HEK293 (cell line): ENCODE measurements around the gene ANOS1.

ENCODE experiments used
- CTCF ChIA-PET: fragments of 350-600 bp; formaldehyde crosslinking; extraction: SDS; loops from one replicate; lab custom pipeline; 2021; ENCODE audit warnings: antibody characterized with exemption; lab: Yijun Ruan, JAX
- POLR2A ChIA-PET: fragments of 300-600 bp; formaldehyde crosslinking; extraction: SDS; loops from one replicate; lab custom pipeline; 2020; ENCODE audit warnings: antibody characterized with exemption, inconsistent platforms; lab: Yijun Ruan, JAX
- H3K27ac ChIP-seq: fragments of 200-500 bp; sonication (Bioruptor generic); 2 replicates; pipeline ENCODE4 v1.5.1; 2014; ENCODE audit warnings: low read depth, low read length, control low read depth, inconsistent platforms; ENCODE audit errors: extremely low read depth
- H3K36me3 ChIP-seq, 2 experiments: fragments of 200-500 bp in 1 of 2; sonication (Bioruptor generic) in 1 of 2; 1 replicate in 1 of 2; 2 replicates in 1 of 2; pipeline ENCODE4 v1.5.1; 2014 to 2017; ENCODE audit warnings: inconsistent platforms in 2 of 2, low read length in 2 of 2; ENCODE audit not compliant: control insufficient read depth in 2 of 2, insufficient read depth in 1 of 2
- H3K4me1 ChIP-seq: fragments of 200-500 bp; sonication (Bioruptor generic); 2 replicates; pipeline ENCODE4 v1.5.1; 2014; ENCODE audit warnings: mild to moderate bottlenecking, low read length, inconsistent platforms; ENCODE audit not compliant: control insufficient read depth, insufficient read depth
- H3K4me3 ChIP-seq: 2 replicates; pipeline ENCODE4 v1.5.1; 2011; ENCODE audit warnings: low read depth, mild to moderate bottlenecking, control low read depth, low read length, moderate library complexity
- H3K9me3 ChIP-seq: fragments of 200-500 bp; sonication (Bioruptor generic); 2 replicates; pipeline ENCODE4 v1.5.1; 2014; ENCODE audit warnings: low read depth, low read length, inconsistent platforms; ENCODE audit not compliant: control insufficient read depth, insufficient read depth
- EGR2 ChIP-seq: fragments of 450-650 bp; formaldehyde crosslinking; IDR thresholded peaks from 2 replicates; pipeline ENCODE4 v1.5.1; 2016; ENCODE audit warnings: low read depth, missing biosample characterization, missing genetic modification characterization
- MZF1 ChIP-seq: fragments of 450-650 bp; formaldehyde crosslinking; IDR thresholded peaks from 2 replicates; pipeline ENCODE4 v1.5.1; 2017; ENCODE audit warnings: missing biosample characterization, missing genetic modification characterization, borderline replicate concordance
- REPIN1 ChIP-seq: fragments of 450-650 bp; formaldehyde crosslinking; IDR thresholded peaks from 2 replicates; pipeline ENCODE4 v1.5.1; 2017; ENCODE audit warnings: missing biosample characterization, missing genetic modification characterization, low read depth
- ZBTB17 ChIP-seq: fragments of 450-650 bp; formaldehyde crosslinking; IDR thresholded peaks from 2 replicates; pipeline ENCODE4 v1.5.1; 2016; ENCODE audit warnings: missing biosample characterization, missing genetic modification characterization
- ZBTB48 ChIP-seq: fragments of 450-650 bp; formaldehyde crosslinking; IDR thresholded peaks from 2 replicates; pipeline ENCODE4 v1.5.1; 2016; ENCODE audit warnings: missing biosample characterization, missing genetic modification characterization
- ZFHX2 ChIP-seq: fragments of 450-650 bp; formaldehyde crosslinking; conservative IDR thresholded peaks from 2 replicates; pipeline ENCODE4 v1.5.1; 2016; ENCODE audit warnings: missing biosample characterization, missing genetic modification characterization
- ZNF2 ChIP-seq: fragments of 450-650 bp; formaldehyde crosslinking; IDR thresholded peaks from 2 replicates; pipeline ENCODE4 v1.5.1; 2016; ENCODE audit warnings: missing biosample characterization, missing genetic modification characterization
- ZNF302 ChIP-seq: fragments of 450-650 bp; formaldehyde crosslinking; IDR thresholded peaks from 2 replicates; pipeline ENCODE4 v1.5.1; 2016; ENCODE audit warnings: missing biosample characterization, missing genetic modification characterization, low read depth
- ZNF514 ChIP-seq: fragments of 450-650 bp; formaldehyde crosslinking; IDR thresholded peaks from 2 replicates; pipeline ENCODE4 v1.5.1; 2016; ENCODE audit warnings: missing biosample characterization, missing genetic modification characterization
- ZNF654 ChIP-seq: fragments of 450-650 bp; formaldehyde crosslinking; IDR thresholded peaks from 2 replicates; pipeline ENCODE4 v1.5.1; 2016; ENCODE audit warnings: low read depth, missing biosample characterization, missing genetic modification characterization
- ZNF660 ChIP-seq: fragments of 450-650 bp; IDR thresholded peaks from 2 replicates; pipeline ENCODE4 v1.5.1; 2018; ENCODE audit warnings: missing biosample characterization, mild to moderate bottlenecking, missing genetic modification characterization
- ZNF776 ChIP-seq: fragments of 450-650 bp; formaldehyde crosslinking; IDR thresholded peaks from 2 replicates; pipeline ENCODE4 v1.5.0; 2017; ENCODE audit warnings: missing biosample characterization, missing genetic modification characterization, borderline replicate concordance
- TF ChIP-seq, protein P1 (sequence below): fragments of 450-650 bp; formaldehyde crosslinking; IDR thresholded peaks from 2 replicates; pipeline ENCODE4 v1.5.1; 2016; ENCODE audit warnings: missing biosample characterization, missing genetic modification characterization
- TF ChIP-seq, protein P2 (sequence below): fragments of 450-650 bp; formaldehyde crosslinking; IDR thresholded peaks from 2 replicates; pipeline ENCODE4 v1.5.1; 2016; ENCODE audit warnings: missing biosample characterization, missing genetic modification characterization
- TF ChIP-seq, protein P3 (sequence below): fragments of 450-650 bp; formaldehyde crosslinking; conservative IDR thresholded peaks from 2 replicates; pipeline ENCODE4 v1.5.1; 2016; ENCODE audit warnings: low read depth, missing biosample characterization, missing genetic modification characterization
- TF ChIP-seq, protein P4 (sequence below): fragments of 450-650 bp; formaldehyde crosslinking; IDR thresholded peaks from 2 replicates; pipeline ENCODE4 v1.5.1; 2016; ENCODE audit warnings: missing biosample characterization, missing genetic modification characterization

Gene ANOS1

DNA sequence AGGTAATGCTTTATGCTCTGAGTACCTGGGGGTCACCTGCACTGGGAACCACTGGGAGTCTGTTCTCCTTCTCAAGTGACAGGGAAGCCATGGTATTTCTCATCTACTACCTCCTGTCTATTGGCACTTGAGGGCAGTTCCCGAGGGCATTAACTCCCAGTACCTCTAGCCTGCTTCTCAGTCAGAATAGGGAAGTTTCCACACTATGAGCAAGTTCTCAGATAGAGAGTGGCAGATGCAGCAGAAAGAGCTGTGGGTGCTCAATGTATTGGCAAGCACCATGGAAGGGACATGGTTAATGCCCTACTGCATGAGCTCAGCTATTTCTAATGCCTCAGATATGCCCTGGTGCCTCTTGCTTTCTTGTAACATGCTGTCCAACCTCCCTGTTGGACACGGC, 74.1 kb downstream of the ANOS1 start:
- Histone ChIP-seq H3K27ac (no peak overlapping the region), H3K4me3 (no peak overlapping the region), H3K4me1 (no peaks in the 10 kb centered on the region), H3K9me3 (no peaks in the 10 kb centered on the region)
- CTCF ChIA-PET = no interaction called here
- POLR2A ChIA-PET = no interaction called here
- TF ChIP-seq, protein P1, sequence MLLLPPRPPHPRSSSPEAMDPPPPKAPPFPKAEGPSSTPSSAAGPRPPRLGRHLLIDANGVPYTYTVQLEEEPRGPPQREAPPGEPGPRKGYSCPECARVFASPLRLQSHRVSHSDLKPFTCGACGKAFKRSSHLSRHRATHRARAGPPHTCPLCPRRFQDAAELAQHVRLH = no peak
- TF ChIP-seq REPIN1 (no peak), ZNF302 (tag by site-specific recombination) (no peak), ZNF2 (tag by site-specific recombination) (no peak), EGR2 (no peak), MZF1 (no peak), ZFHX2 (tag by site-specific recombination) (no peak)
- TF ChIP-seq, protein P2, sequence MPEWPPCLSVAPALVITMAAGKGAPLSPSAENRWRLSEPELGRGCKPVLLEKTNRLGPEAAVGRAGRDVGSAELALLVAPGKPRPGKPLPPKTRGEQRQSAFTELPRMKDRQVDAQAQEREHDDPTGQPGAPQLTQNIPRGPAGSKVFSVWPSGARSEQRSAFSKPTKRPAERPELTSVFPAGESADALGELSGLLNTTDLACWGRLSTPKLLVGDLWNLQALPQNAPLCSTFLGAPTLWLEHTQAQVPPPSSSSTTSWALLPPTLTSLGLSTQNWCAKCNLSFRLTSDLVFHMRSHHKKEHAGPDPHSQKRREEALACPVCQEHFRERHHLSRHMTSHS (tag by site-specific recombination) = no peak
- TF ChIP-seq, all 188 proteins: peak for 0
- no peaks in the 10 kb centered on the region for H3K36me3 ChIP-seq

DNA sequence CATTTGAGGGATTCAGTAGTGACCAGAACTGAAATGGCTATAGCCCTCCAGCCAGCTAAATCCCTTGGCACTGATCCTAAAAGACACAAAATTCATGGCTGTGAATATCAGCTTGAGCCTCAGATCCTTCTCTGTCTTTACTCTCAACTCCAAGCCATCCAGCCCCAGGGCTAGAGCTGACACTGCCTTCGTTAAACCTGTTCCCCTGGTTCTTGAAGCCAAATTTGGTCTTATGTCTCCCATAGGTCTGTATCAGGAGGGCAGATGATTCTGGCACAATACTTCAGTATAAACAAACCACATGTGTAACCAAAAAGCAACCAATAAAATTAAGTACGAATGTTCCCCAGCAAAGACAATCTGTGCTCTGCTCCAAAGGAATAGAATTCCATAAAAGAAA, 78.0 kb downstream of the ANOS1 start:
- Histone ChIP-seq H3K27ac (no peak overlapping the region), H3K36me3 (no peaks in the 10 kb centered on the region), H3K4me3 (no peak overlapping the region), H3K9me3 (no peaks in the 10 kb centered on the region), H3K4me1 (no peaks in the 10 kb centered on the region)
- POLR2A ChIA-PET = no interaction called here
- CTCF ChIA-PET = interaction anchor here (0.7 kb wide), 1 partner anchor 18 kb away, joined by 3 read pairs; no protein-coding TSS in a partner anchor
- TF ChIP-seq ZBTB48 (tag by site-specific recombination) (no peak), ZNF776 (no peak), ZBTB17 (tag by site-specific recombination) (no peak)
- TF ChIP-seq, protein P3, sequence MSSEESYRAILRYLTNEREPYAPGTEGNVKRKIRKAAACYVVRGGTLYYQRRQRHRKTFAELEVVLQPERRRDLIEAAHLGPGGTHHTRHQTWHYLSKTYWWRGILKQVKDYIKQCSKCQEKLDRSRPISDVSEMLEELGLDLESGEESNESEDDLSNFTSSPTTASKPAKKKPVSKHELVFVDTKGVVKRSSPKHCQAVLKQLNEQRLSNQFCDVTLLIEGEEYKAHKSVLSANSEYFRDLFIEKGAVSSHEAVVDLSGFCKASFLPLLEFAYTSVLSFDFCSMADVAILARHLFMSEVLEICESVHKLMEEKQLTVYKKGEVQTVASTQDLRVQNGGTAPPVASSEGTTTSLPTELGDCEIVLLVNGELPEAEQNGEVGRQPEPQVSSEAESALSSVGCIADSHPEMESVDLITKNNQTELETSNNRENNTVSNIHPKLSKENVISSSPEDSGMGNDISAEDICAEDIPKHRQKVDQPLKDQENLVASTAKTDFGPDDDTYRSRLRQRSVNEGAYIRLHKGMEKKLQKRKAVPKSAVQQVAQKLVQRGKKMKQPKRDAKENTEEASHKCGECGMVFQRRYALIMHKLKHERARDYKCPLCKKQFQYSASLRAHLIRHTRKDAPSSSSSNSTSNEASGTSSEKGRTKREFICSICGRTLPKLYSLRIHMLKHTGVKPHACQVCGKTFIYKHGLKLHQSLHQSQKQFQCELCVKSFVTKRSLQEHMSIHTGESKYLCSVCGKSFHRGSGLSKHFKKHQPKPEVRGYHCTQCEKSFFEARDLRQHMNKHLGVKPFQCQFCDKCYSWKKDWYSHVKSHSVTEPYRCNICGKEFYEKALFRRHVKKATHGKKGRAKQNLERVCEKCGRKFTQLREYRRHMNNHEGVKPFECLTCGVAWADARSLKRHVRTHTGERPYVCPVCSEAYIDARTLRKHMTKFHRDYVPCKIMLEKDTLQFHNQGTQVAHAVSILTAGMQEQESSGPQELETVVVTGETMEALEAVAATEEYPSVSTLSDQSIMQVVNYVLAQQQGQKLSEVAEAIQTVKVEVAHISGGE = no peak

DNA sequence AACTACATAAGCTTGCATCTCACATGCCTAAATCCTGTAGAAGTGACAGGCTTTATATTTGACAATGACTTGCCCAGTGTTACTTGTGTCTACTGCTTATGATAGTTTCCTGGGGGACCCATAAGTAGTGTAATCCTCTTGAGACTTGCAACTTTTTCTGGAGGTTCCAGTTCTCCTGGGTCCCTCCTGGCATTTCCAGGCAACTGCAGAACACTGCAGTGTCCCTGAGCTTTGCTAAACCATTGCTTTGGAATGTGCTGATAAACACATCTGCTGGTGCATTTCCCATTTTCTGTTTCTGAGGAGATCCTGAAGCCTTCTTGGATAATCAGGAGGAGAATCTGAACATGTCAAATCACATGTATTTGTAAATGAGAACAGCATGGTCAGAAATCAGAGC, 82.0 kb downstream of the ANOS1 start:
- H3K4me1 ChIP-seq = no peaks in the 10 kb centered on the region
- POLR2A ChIA-PET = no interaction called here
- no peak overlapping the region for H3K27ac ChIP-seq
- no peaks in the 10 kb centered on the region for H3K9me3 ChIP-seq
- TF ChIP-seq, protein P2 (tag by site-specific recombination) = no peak
- TF ChIP-seq ZNF660 (no peak), ZNF654 (tag by site-specific recombination) (no peak), ZNF514 (tag by site-specific recombination) (no peak)
- TF ChIP-seq, protein P4, sequence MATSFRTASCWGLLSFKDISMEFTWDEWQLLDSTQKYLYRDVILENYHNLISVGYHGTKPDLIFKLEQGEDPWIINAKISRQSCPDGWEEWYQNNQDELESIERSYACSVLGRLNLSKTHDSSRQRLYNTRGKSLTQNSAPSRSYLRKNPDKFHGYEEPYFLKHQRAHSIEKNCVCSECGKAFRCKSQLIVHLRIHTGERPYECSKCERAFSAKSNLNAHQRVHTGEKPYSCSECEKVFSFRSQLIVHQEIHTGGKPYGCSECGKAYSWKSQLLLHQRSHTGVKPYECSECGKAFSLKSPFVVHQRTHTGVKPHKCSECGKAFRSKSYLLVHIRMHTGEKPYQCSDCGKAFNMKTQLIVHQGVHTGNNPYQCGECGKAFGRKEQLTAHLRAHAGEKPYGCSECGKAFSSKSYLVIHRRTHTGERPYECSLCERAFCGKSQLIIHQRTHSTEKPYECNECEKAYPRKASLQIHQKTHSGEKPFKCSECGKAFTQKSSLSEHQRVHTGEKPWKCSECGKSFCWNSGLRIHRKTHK (tag by site-specific recombination) = no peak
- TF ChIP-seq, all 188 proteins: peak for 0
- Histone ChIP-seq H3K4me3 (no peak overlapping the region), H3K36me3 (no peaks in the 10 kb centered on the region)
- CTCF ChIA-PET = no interaction called here
